ENCODE results near the gene RAPGEF4. TPM values are rescaled to one million over a fixed set of nuclear protein-coding genes. Genes with fewer than 3 reads are reported as not detected.
"Not testable (repeated sequence)": the region's sequence is repeated elsewhere in the genome, so short reads cannot be mapped to it uniquely, and the experiment has no call there.

RAPGEF4 gene
- total RNA-seq, 1 experiment from 2014 or later = 1.4 TPM

- no peaks in the 10 kb centered on the region for H4K20me1 ChIP-seq (ENCODE audit: control insufficient read depth, insufficient read depth, insufficient read length)
- no peak overlapping the region for H3K23ac ChIP-seq (ENCODE audit: insufficient read length, low read depth, low read length)
- DNase-seq = no peak
- H2BK120ac ChIP-seq (ENCODE audit: low read depth, low read length, poor library complexity, severe bottlenecking) = no peak overlapping the region
- no peak overlapping the region for H3K9ac ChIP-seq (ENCODE audit: extremely low read depth, insufficient read length, low read length)
- H3K79me2 ChIP-seq (ENCODE audit: insufficient read depth, low read length) = no peaks in the 10 kb centered on the region
- no peak overlapping the region for H2AK5ac ChIP-seq (ENCODE audit: insufficient read length, low read length)
- no peak overlapping the region for H3K4me2 ChIP-seq (ENCODE audit: insufficient read depth, insufficient read length, low read length)
- no peak overlapping the region for H2AFZ ChIP-seq (ENCODE audit: low read length)
- no peak overlapping the region for H2BK15ac ChIP-seq (ENCODE audit: low read depth, low read length)
- no peak overlapping the region for H2BK20ac ChIP-seq (ENCODE audit: low read depth, low read length, poor library complexity, severe bottlenecking)
- no peaks in the 10 kb centered on the region for H3K9me3 ChIP-seq (ENCODE audit: control insufficient read depth, low read depth, low read length)
- no peaks in the 10 kb centered on the region for H3K79me1 ChIP-seq (ENCODE audit: insufficient read depth, low read depth, low read length, poor library complexity, severe bottlenecking)
- Mint-ChIP-seq H3K4me1 (peaks cover 14 to 15% of the 10 kb centered on the region in 2 experiments), H3K36me3 (ENCODE audit: insufficient read depth in 1 of 3, low read depth in 3 of 3) (peaks cover 12 to 32% (median 21%) of the 10 kb centered on the region in 3 experiments), H3K27me3 (ENCODE audit: low read depth) (peaks cover 2% of the 10 kb centered on the region; the same call in 1 of the 2 replicates), H3K9me3 (peaks cover 27 to 30% of the 10 kb centered on the region in 2 experiments), H3K4me3 (no peak overlapping the region), H3K27ac (no peak overlapping the region)
- H3K27ac ChIP-seq (ENCODE audit: insufficient read length, low read depth, low read length) = no peak overlapping the region
- H2BK5ac ChIP-seq (ENCODE audit: insufficient read length, low read length) = no peak overlapping the region
- no peak overlapping the region for H3K4ac ChIP-seq (ENCODE audit: low read depth, low read length)
- H3K23me2 ChIP-seq (ENCODE audit: insufficient read length, low read depth, low read length, poor library complexity, severe bottlenecking) = no peaks in the 10 kb centered on the region
- TF ChIP-seq CTCF (conservative IDR thresholded peaks at IDR 0.05) = no peak
- H3K56ac ChIP-seq (ENCODE audit: insufficient read length, low read depth, low read length) = no peak overlapping the region
- no peak overlapping the region for H4K5ac ChIP-seq (ENCODE audit: insufficient read length, low read depth, low read length)
- no peak overlapping the region for H2BK12ac ChIP-seq (ENCODE audit: insufficient read length, low read depth, low read length)
- no peak overlapping the region for H4K8ac ChIP-seq (replicated peaks; ENCODE audit: insufficient read length, low read depth, low read length)
- no peak overlapping the region for H3K18ac ChIP-seq (ENCODE audit: insufficient read length, low read depth, low read length)
- H3K14ac ChIP-seq (ENCODE audit: insufficient read depth, low read length) = no peak overlapping the region
- no peaks in the 10 kb centered on the region for H3K4me1 ChIP-seq (ENCODE audit: insufficient read depth, low read length)
- H3T11ph ChIP-seq (ENCODE audit: low read length) = no peak overlapping the region
- no peaks in the 10 kb centered on the region for H3K27me3 ChIP-seq (ENCODE audit: insufficient read depth, low read length)
- WGBS (ENCODE audit: extremely low coverage, insufficient read length, low lambda C conversion rate) = no CpG with 5 or more reads among the region's 1 CpG
- H4K91ac ChIP-seq (ENCODE audit: insufficient read length, low read depth, low read length) = no peak overlapping the region
Observed at GRCh38 chr2:172745636-172746035, 10.0 kb downstream of the RAPGEF4 start.

- not testable (repeated sequence) for H3K23me2 ChIP-seq (ENCODE audit: insufficient read length, low read depth, low read length, poor library complexity, severe bottlenecking); H2BK120ac ChIP-seq (ENCODE audit: low read depth, low read length, poor library complexity, severe bottlenecking); H3K4ac ChIP-seq (ENCODE audit: low read depth, low read length); H2BK5ac ChIP-seq (ENCODE audit: insufficient read length, low read length); H4K8ac ChIP-seq (replicated peaks; ENCODE audit: insufficient read length, low read depth, low read length); H4K20me1 ChIP-seq (ENCODE audit: control insufficient read depth, insufficient read depth, insufficient read length); H2BK20ac ChIP-seq (ENCODE audit: low read depth, low read length, poor library complexity, severe bottlenecking); H3K18ac ChIP-seq (ENCODE audit: insufficient read length, low read depth, low read length); H3K27me3 Mint-ChIP-seq (ENCODE audit: low read depth); H3K4me1 Mint-ChIP-seq; H2AFZ ChIP-seq (ENCODE audit: low read length); H3K9ac ChIP-seq (ENCODE audit: extremely low read depth, insufficient read length, low read length); H4K91ac ChIP-seq (ENCODE audit: insufficient read length, low read depth, low read length); H3K79me1 ChIP-seq (ENCODE audit: insufficient read depth, low read depth, low read length, poor library complexity, severe bottlenecking); H3K4me1 ChIP-seq (ENCODE audit: insufficient read depth, low read length); H3K27ac ChIP-seq (ENCODE audit: insufficient read length, low read depth, low read length); H3K27ac Mint-ChIP-seq; H3T11ph ChIP-seq (ENCODE audit: low read length); H2AK5ac ChIP-seq (ENCODE audit: insufficient read length, low read length); H2BK12ac ChIP-seq (ENCODE audit: insufficient read length, low read depth, low read length); H4K5ac ChIP-seq (ENCODE audit: insufficient read length, low read depth, low read length); DNase-seq; H2BK15ac ChIP-seq (ENCODE audit: low read depth, low read length); H3K9me3 ChIP-seq (ENCODE audit: control insufficient read depth, low read depth, low read length); H3K27me3 ChIP-seq (ENCODE audit: insufficient read depth, low read length); H3K4me3 Mint-ChIP-seq; H3K56ac ChIP-seq (ENCODE audit: insufficient read length, low read depth, low read length); H3K79me2 ChIP-seq (ENCODE audit: insufficient read depth, low read length); H3K23ac ChIP-seq (ENCODE audit: insufficient read length, low read depth, low read length); H3K14ac ChIP-seq (ENCODE audit: insufficient read depth, low read length); H3K4me2 ChIP-seq (ENCODE audit: insufficient read depth, insufficient read length, low read length)
- no CpG with 5 or more reads among the region's 2 CpGs for WGBS (ENCODE audit: extremely low coverage, insufficient read length, low lambda C conversion rate)
- peaks cover 27 to 30% of the 10 kb centered on the region in 2 experiments for H3K9me3 Mint-ChIP-seq
- peaks cover 12 to 31% (median 21%) of the 10 kb centered on the region in 3 experiments for H3K36me3 Mint-ChIP-seq (ENCODE audit: insufficient read depth in 1 of 3, low read depth in 3 of 3)
Observed at GRCh38 chr2:172748543-172748942, 12.9 kb downstream of the RAPGEF4 start.
